Measurements from ENCODE around the gene METTL21C.

The METTL21C gene

GRCh38 chr13:102680842-102681740, 13.8 kb downstream of the METTL21C start:
- no peak overlapping the region for H3K4me3 ChIP-seq (ENCODE audit: low read length)
- TF ChIP-seq, protein P1, sequence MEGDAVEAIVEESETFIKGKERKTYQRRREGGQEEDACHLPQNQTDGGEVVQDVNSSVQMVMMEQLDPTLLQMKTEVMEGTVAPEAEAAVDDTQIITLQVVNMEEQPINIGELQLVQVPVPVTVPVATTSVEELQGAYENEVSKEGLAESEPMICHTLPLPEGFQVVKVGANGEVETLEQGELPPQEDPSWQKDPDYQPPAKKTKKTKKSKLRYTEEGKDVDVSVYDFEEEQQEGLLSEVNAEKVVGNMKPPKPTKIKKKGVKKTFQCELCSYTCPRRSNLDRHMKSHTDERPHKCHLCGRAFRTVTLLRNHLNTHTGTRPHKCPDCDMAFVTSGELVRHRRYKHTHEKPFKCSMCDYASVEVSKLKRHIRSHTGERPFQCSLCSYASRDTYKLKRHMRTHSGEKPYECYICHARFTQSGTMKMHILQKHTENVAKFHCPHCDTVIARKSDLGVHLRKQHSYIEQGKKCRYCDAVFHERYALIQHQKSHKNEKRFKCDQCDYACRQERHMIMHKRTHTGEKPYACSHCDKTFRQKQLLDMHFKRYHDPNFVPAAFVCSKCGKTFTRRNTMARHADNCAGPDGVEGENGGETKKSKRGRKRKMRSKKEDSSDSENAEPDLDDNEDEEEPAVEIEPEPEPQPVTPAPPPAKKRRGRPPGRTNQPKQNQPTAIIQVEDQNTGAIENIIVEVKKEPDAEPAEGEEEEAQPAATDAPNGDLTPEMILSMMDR (conservative IDR thresholded peaks at IDR 0.05; ENCODE audit: low read length), result no peak
- DNase-seq (ENCODE audit: low read depth), result peak; percentile 85

DNA sequence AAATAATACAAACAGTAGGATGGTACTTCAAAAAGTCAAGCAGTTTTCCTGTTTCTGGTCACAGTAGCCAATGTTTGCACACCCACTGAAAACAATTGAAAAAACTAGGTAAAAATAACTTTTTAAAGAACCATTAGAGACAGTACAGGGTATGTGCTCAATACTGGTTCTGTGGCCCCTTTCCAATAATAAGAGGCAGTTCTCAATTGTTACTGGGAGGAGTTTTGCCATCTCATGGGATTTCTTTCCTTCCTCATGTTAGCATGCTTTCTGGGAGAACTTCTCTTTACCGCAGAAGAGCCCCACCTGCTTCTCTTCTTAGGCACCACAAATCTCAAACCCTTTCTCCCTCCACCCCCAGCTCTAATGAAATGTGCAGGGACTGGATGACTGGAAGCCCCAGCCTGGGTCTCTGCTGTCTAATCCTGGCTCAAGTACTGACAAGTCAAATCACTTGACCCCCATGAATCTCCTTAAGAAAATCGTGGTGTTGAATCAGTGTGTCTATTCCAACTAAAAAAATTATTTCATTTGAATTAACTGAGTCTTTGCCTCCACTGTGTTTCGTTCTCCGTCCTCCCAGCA, 14.6 kb downstream of the METTL21C start:
- DNase-seq (ENCODE audit: low read depth), result no peak
- TF ChIP-seq, protein P1 (conservative IDR thresholded peaks at IDR 0.05; ENCODE audit: low read length), result no peak
- H3K4me3 ChIP-seq (ENCODE audit: low read length), result no peak overlapping the region

GRCh38 chr13:102679449-102680132, 15.3 kb downstream of the METTL21C start:
- TF ChIP-seq, protein P1 (conservative IDR thresholded peaks at IDR 0.05; ENCODE audit: low read length), result no peak
- DNase-seq (ENCODE audit: low read depth), result no peak
- no peak overlapping the region for H3K4me3 ChIP-seq (ENCODE audit: low read length)

DNA sequence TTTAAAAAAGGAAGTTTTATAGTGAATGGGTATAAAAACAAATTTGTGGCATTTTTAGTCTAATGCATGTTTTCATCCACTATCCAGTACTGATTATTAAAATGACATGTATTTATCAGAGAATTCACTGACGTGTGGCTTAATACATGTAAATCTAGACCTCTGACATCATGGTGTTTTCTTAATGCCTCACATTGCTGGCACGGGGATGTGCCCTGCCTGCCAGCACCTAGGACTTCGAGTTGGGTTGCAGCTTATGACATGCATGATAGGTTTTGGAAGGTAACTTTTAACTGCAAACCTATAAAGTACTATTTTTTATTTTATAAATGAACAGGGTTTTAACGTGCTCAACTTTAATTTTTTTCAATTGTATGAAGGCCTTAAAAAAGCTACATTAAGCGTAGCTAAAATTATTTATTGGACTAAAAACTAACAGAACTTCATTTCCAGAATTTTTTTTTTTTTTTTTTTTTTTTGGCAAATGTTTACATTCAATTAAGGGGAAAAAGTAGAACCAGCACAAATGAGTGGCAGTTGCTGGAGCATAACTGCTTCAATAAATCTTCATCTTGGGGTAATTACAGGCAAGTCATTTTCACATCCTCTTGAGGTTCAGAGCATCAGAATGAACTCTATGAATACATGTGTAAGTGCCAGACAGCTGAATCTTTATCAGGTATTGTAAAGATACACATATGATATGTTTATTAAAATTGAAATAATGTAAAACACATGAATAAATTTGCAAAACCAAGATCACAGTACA, 16.3 kb downstream of the METTL21C start:
- TF ChIP-seq, protein P1 (conservative IDR thresholded peaks at IDR 0.05; ENCODE audit: low read length), result no peak
- DNase-seq (ENCODE audit: low read depth), result no peak
- H3K4me3 ChIP-seq (ENCODE audit: low read length), result no peak overlapping the region

- H3K4me3 ChIP-seq (ENCODE audit: low read length), result no peak overlapping the region
- TF ChIP-seq, protein P1 (conservative IDR thresholded peaks at IDR 0.05; ENCODE audit: low read length), result no peak
- no peak for DNase-seq (ENCODE audit: low read depth)
Measured at GRCh38 chr13:102677122-102677521, 17.7 kb downstream of the METTL21C start.

- TF ChIP-seq, protein P1 (conservative IDR thresholded peaks at IDR 0.05; ENCODE audit: low read length), result no peak
- DNase-seq (ENCODE audit: low read depth), result no peak
- H3K4me3 ChIP-seq (ENCODE audit: low read length), result no peak overlapping the region
Measured at GRCh38 chr13:102675115-102675514, 19.7 kb downstream of the METTL21C start.
